Activated naive CD4-positive, alpha-beta T cell treated with anti-CD3 and anti-CD28 coated beads for 36 hours (primary cell): Measurements from ENCODE around the gene CDC42EP1. TPM values are rescaled to one million over a fixed set of nuclear protein-coding genes. Genes with fewer than 3 reads are reported as not detected.

Source experiments
- CTCF ChIA-PET: fragments of 350-600 bp; sonication (Branson Sonifier 250); formaldehyde crosslinking; loops from one replicate; lab custom pipeline; 2021; ENCODE audit warnings: antibody characterized with exemption; lab: Charles Lee
- DNase-seq: peaks from one replicate; pipeline ENCODE4 v3.0.0-alpha.2; 2020
- H3K27ac Mint-ChIP-seq: one replicate; pipeline ENCODE4 v1.8.0; 2021; ENCODE audit warnings: mild to moderate bottlenecking, mixed read lengths
- H3K27me3 Mint-ChIP-seq: one replicate; pipeline ENCODE4 v1.8.0; 2021; ENCODE audit warnings: low read depth, mixed read lengths
- H3K36me3 Mint-ChIP-seq: one replicate; pipeline ENCODE4 v1.8.0; 2021; ENCODE audit warnings: low read depth, mixed read lengths
- H3K4me1 Mint-ChIP-seq: one replicate; pipeline ENCODE4 v1.8.0; 2021; ENCODE audit warnings: low read depth, mixed read lengths
- H3K4me3 Mint-ChIP-seq: one replicate; pipeline ENCODE4 v1.8.0; 2021; ENCODE audit warnings: mild to moderate bottlenecking, moderate library complexity, mixed read lengths
- H3K9me3 Mint-ChIP-seq: one replicate; pipeline ENCODE4 v1.8.0; 2021; ENCODE audit warnings: mixed read lengths
- intact Hi-C: fragments of 100-400 bp; cut with micrococcal nuclease; formaldehyde crosslinking; loops from one replicate; pipeline ENCODE4 v1.15.1; 2023
- total RNA-seq, 2 experiments: library from RNA; stranded (reverse); gene quantifications; one replicate each; pipeline ENCODE4 v1.2.3, GENCODE V29; 2021

Gene CDC42EP1
- total RNA-seq, 2 experiments from 2014 or later, result 1.9 to 2.8 TPM

DNA sequence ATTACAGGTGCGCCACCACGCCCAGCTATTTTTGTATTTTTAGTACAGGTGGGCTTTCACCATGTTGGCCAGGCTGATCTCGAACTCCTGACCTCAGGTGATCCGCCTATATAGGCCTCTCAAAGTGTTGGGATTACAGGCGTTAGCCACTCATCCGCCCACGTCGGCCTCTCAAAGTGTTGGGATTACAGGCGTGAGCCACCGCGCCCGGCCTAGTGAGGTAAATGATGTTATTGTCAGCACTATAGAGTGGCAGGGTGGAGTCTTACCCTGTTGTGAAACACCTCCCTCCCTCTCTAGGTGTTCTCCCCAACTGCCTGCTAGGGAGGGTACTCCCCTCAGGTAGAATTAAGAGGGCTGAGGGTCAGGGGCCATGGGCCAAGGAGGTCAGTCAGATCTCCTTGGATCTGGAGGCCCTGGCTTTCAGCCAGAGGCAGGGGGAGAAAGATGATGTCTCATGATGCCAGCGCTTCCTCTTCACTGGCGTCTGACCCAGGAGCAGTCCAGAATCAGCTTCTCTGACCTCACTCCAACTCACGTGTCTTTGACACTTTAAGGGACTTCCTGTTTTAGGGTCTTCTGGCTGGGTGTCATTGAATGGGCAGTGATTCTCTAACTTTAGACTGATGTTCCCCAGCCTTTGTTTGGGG lies 50.3 kb downstream of the CDC42EP1 start:
- CTCF ChIA-PET, result interaction anchor here (0.9 to 5.0 kb wide), 4 partner anchors 17 to 75 kb away, joined by 3 to 29 read pairs (median 4); partner anchors contain the start of gene NOL12
- Mint-ChIP-seq H3K27ac (no peak overlapping the region), H3K27me3 (no peaks in the 10 kb centered on the region)

DNA sequence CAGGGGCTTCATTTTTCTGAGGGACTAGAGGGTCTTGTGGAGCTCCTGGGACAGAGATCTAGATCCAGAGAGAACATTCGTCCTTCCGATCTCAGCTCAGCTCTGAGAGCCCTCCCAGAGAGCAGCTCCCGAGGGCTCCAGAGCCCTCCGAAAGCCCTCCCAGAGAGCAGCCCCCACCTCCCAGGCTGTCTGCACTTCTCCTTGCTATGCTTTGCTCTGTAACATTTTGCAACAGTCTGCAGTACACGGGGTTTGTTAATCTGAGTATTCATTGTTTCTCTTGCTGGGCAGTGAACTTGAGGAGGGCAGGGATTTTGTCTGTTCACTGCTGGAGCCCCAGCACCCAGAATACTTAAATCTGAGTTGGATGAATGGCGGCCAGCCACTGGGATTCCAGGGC lies 50.9 kb downstream of the CDC42EP1 start:
- intact Hi-C loops, result no loop called here
- Mint-ChIP-seq H3K27ac (no peak overlapping the region), H3K4me3 (no peak overlapping the region), H3K27me3 (no peaks in the 10 kb centered on the region), H3K36me3 (peaks cover 2% of the 10 kb centered on the region), H3K9me3 (no peaks in the 10 kb centered on the region), H3K4me1 (peaks cover 33% of the 10 kb centered on the region)
- CTCF ChIA-PET, result interaction anchor here (1.3 to 5.0 kb wide), 3 partner anchors 17 to 32 kb away, joined by 4 to 29 read pairs (median 12); no protein-coding TSS in a partner anchor
- no peak for DNase-seq

More for the DNA sequence above, 50.3 kb downstream of the CDC42EP1 start:
- DNase-seq, result no peak
- intact Hi-C loops, result no loop called here
- H3K9me3 Mint-ChIP-seq, result no peaks in the 10 kb centered on the region
- peaks cover 37% of the 10 kb centered on the region for H3K4me1 Mint-ChIP-seq
- H3K36me3 Mint-ChIP-seq, result peaks cover 2% of the 10 kb centered on the region
- H3K4me3 Mint-ChIP-seq, result peak overlapping the region; percentile 86

DNA sequence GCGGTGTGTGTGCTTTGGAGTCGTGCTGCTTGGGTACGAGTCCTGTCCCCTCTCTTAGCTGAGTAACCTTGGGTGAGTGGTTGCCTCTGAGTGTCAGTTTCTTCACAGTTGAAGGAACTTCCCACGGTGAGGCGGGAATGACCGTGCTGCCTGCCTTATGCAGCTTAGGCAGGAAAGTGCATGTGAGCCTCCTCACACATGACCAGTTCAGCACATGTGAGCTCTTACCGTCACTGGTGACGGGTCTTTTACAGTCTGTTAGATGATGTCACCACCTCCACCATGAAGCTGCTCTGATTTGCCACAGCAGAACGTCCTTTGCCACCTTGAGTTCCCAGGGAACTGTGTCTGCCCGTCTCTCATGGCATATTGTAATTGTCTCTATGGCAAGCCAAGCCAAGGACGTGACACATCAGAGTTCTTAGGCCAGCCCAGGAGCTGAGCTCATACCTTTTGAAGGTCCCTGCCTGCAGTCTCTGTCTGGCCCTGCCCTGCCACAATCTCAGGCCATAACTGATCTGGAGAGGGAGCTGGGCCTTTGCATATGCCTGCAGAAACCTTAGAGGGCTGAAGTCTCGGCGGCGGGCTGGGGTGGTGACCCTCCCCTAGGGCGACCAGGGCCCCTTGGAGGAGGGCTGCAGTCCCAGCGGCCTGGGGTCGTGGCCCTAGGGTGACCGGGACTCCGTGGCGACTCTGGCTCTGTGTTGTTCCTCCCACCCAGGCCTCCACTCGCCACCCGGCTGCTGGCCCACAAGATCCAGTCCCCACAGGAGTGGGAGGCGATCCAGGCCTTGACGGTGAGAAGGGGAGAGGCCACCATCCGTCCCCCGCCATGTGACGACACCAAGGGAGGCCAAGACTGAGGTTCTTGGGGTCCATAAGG lies 56.2 kb downstream of the CDC42EP1 start:
- intact Hi-C loops, result no loop called here
- H3K4me3 Mint-ChIP-seq, result no peak overlapping the region
- H3K27me3 Mint-ChIP-seq, result no peaks in the 10 kb centered on the region
- peaks cover 10% of the 10 kb centered on the region for H3K36me3 Mint-ChIP-seq
- CTCF ChIA-PET, result interaction anchor here (0.5 to 7.7 kb wide), 5 partner anchors 11 to 538 kb away, joined by 3 to 32 read pairs (median 3); no protein-coding TSS in a partner anchor
- H3K27ac Mint-ChIP-seq, result no peak overlapping the region
- DNase-seq, result no peak
- no peaks in the 10 kb centered on the region for H3K9me3 Mint-ChIP-seq
- no peaks in the 10 kb centered on the region for H3K4me1 Mint-ChIP-seq

DNA sequence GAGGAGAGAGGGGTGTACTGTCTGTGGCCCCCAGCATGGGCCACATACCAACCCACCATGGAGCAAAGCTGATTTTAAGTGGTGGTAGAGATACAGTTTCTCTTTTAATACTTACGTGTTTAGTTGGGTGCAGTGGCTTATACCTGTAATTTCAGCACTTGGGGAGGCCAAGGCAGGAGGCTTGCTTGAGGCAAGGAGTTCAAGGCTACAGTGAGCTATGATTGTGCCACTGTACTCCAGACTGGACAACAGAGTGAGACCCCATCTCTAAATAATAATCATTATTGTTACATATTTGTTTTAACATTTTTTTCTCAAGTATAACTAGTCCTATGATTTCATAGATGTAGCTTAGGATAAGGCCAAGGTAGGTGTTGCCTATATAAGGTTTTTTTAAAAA lies 57.2 kb downstream of the CDC42EP1 start:
- Mint-ChIP-seq H3K27me3 (no peaks in the 10 kb centered on the region), H3K27ac (no peak overlapping the region), H3K36me3 (peaks cover 10% of the 10 kb centered on the region), H3K4me3 (no peak overlapping the region), H3K9me3 (no peaks in the 10 kb centered on the region), H3K4me1 (no peaks in the 10 kb centered on the region)
- intact Hi-C loops, result no loop called here
- CTCF ChIA-PET, result interaction anchor here (1.1 to 7.7 kb wide), 2 partner anchors 11 to 25 kb away, joined by 4 to 32 read pairs; no protein-coding TSS in a partner anchor
- DNase-seq, result no peak

DNA sequence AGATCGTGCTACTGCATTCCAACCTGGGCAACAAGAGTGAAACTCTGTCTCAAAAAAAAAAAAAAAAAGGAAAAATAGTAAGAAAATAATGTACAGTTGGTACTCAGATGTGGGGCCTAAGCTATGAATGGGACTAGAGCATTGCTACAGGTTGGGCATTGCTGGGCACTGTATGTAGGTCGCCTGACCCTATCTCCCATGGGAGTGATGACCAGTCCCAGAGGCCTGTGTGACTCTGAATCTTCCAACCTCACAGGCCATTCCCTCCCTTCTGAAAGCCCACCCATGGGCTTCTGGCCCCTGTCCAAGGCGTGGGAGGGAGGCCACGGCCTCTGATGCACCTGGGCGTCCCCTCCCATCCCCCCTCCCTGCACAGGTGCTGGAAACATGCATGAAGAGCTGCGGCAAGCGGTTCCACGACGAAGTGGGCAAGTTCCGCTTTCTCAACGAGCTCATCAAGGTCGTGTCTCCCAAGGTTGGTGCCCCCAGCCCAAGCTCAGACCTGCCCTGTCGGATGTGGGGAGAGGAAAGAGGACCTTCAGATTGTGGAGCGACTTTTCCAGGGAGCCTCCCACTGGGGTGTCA lies 57.9 kb downstream of the CDC42EP1 start:
- intact Hi-C loops, result no loop called here
- CTCF ChIA-PET, result interaction anchor here (1.1 to 7.7 kb wide), 2 partner anchors 11 to 25 kb away, joined by 4 to 32 read pairs; no protein-coding TSS in a partner anchor
- no peaks in the 10 kb centered on the region for H3K9me3 Mint-ChIP-seq
- no peak overlapping the region for H3K4me3 Mint-ChIP-seq
- H3K27ac Mint-ChIP-seq, result no peak overlapping the region
- peaks cover 10% of the 10 kb centered on the region for H3K36me3 Mint-ChIP-seq
- no peaks in the 10 kb centered on the region for H3K4me1 Mint-ChIP-seq
- DNase-seq, result no peak
- no peaks in the 10 kb centered on the region for H3K27me3 Mint-ChIP-seq

DNA sequence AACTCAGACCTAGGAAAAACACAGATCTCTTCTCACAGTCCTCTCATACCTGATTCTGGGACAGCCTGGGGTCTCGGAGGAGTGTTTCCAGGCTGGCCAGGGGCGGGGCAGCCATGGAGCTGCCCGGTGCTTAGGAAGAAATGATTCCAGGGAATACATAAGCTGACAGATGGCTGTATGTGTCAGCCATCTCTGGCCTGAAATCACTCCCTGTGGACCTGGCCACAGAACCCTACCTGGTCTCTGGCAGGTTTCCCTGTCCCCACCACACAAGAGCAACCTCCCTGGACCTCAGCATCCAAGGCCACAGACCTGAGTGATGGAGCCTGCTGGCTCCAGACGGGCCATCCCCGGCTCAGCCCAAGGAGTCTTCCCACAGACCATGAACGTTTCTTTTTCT lies 58.4 kb downstream of the CDC42EP1 start:
- Mint-ChIP-seq H3K9me3 (no peaks in the 10 kb centered on the region), H3K27me3 (no peaks in the 10 kb centered on the region), H3K27ac (no peak overlapping the region), H3K4me1 (peaks cover 2% of the 10 kb centered on the region), H3K36me3 (peaks cover 12% of the 10 kb centered on the region), H3K4me3 (no peak overlapping the region)
- intact Hi-C loops, result no loop called here
- CTCF ChIA-PET, result interaction anchor here (0.6 to 7.7 kb wide), 3 partner anchors 21 to 62 kb away, joined by 4 to 32 read pairs (median 6); no protein-coding TSS in a partner anchor
- DNase-seq, result no peak

Other genes starting within 250 kb of the CDC42EP1 start
- gene ELFN2, start 133.0 kb upstream of the CDC42EP1 start, total RNA-seq, result under 1 TPM; 0.57 to 0.79 TPM
- gene MFNG, start 74.1 kb upstream of the CDC42EP1 start, total RNA-seq, result 10 to 100 TPM; 83.1 to 90.9 TPM
- gene CARD10, start 41.1 kb upstream of the CDC42EP1 start, total RNA-seq, result not detected
- not detected for gene LGALS2, start 19.6 kb downstream of the CDC42EP1 start, total RNA-seq
- 10 to 100 TPM; 46.1 to 49.1 TPM for gene GGA1, start 48.4 kb downstream of the CDC42EP1 start, total RNA-seq
- 10 to 100 TPM; 45.9 to 51.0 TPM for gene SH3BP1, start 79.2 kb downstream of the CDC42EP1 start, total RNA-seq
- gene PDXP, start 98.2 kb downstream of the CDC42EP1 start, total RNA-seq, result 10 to 100 TPM; 17.4 to 19.2 TPM
- 10 to 100 TPM; 62.7 to 70.2 TPM for gene LGALS1, start 115.2 kb downstream of the CDC42EP1 start, total RNA-seq
- 10 to 100 TPM; 26.7 to 30.4 TPM for gene NOL12, start 125.9 kb downstream of the CDC42EP1 start, total RNA-seq
- gene TRIOBP, start 136.6 kb downstream of the CDC42EP1 start, total RNA-seq, result 10 to 100 TPM; 17.5 to 18.8 TPM
- 10 to 100 TPM; 26.9 to 27.2 TPM for gene GCAT, start 247.5 kb downstream of the CDC42EP1 start, total RNA-seq